Measurements from ENCODE around the gene OS9.

DNA sequence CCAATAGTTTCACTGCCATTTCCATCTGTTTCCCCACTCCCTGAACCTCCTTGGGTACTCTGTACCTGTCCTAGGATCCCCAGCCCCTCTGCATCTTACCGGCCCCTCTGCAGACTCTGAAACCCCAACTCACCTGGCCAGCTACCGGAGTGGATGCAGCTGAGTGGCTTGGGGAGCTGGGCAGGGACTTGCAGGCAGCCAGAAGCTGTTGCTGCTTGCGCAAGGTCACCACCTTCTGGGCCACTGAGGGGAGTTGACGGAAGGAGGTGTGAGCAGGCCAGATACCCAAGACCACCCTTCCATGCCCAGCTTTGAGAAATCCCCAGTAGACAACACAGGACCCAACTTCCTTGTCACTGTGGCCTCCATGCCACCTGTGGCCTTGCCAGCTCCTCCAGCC, 38.3 kb downstream of the OS9 start:
- TF ChIP-seq EZH2 (IDR thresholded peaks at IDR 0.05; ENCODE audit: low read length, unreplicated experiment) (no peak), EZH2phosphoT487 (IDR thresholded peaks at IDR 0.05; ENCODE audit: borderline replicate concordance, low read length) (no peak)
- TF ChIP-seq, protein P1, sequence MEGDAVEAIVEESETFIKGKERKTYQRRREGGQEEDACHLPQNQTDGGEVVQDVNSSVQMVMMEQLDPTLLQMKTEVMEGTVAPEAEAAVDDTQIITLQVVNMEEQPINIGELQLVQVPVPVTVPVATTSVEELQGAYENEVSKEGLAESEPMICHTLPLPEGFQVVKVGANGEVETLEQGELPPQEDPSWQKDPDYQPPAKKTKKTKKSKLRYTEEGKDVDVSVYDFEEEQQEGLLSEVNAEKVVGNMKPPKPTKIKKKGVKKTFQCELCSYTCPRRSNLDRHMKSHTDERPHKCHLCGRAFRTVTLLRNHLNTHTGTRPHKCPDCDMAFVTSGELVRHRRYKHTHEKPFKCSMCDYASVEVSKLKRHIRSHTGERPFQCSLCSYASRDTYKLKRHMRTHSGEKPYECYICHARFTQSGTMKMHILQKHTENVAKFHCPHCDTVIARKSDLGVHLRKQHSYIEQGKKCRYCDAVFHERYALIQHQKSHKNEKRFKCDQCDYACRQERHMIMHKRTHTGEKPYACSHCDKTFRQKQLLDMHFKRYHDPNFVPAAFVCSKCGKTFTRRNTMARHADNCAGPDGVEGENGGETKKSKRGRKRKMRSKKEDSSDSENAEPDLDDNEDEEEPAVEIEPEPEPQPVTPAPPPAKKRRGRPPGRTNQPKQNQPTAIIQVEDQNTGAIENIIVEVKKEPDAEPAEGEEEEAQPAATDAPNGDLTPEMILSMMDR (conservative IDR thresholded peaks at IDR 0.05; ENCODE audit: low read depth, low read length): no peak

All from PC-3 (cell line).